Naive thymus-derived CD8-positive, alpha-beta T cell (primary cell): ENCODE measurements around the gene RBP3. TPM values are rescaled to one million over a fixed set of nuclear protein-coding genes. Genes with fewer than 3 reads are reported as not detected.

Experiments
- ATAC-seq, 2 donors: fragments of 150-1000 bp; cut with Tn5 transposase in 1 of 2; sonication (Bioruptor Pico), chemical (Tn5 transposase) in 1 of 2; 1 replicate in 1 of 2; 2 replicates in 1 of 2; pipeline ENCODE4 v1.10.0; 2021; ENCODE audit warnings: mild to moderate bottlenecking in 2 of 2, moderate library complexity in 2 of 2
- POLR2A ChIA-PET: fragments of 350-600 bp; sonication (Branson Sonifier 250); formaldehyde crosslinking; loops from one replicate; lab custom pipeline; 2021; ENCODE audit warnings: antibody characterized with exemption; lab: Charles Lee
- DNase-seq, 10 donors: peaks; one replicate each; pipeline versions ENCODE4 v3.0.0 to v3.0.0-alpha.2; 2020 to 2022
- H3K27ac Mint-ChIP-seq, 10 donors: one replicate each; pipeline ENCODE4 v1.8.0; 2020 to 2022; ENCODE audit warnings: mild to moderate bottlenecking in 10 of 10, mixed read lengths in 10 of 10, moderate library complexity in 4 of 10, inconsistent platforms in 1 of 10
- H3K27me3 Mint-ChIP-seq, 5 donors: one replicate each; pipeline ENCODE4 v1.8.0; 2021 to 2022; ENCODE audit warnings: mixed read lengths in 5 of 5
- H3K36me3 Mint-ChIP-seq, 3 donors: one replicate each; pipeline ENCODE4 v1.8.0; 2020 to 2022; ENCODE audit warnings: mixed read lengths in 3 of 3, mild to moderate bottlenecking in 2 of 3, inconsistent platforms in 1 of 3
- H3K4me1 Mint-ChIP-seq, 4 donors: one replicate each; pipeline ENCODE4 v1.8.0; 2021 to 2022; ENCODE audit warnings: mixed read lengths in 4 of 4
- H3K4me3 Mint-ChIP-seq, 10 donors: one replicate each; pipeline ENCODE4 v1.8.0; 2020 to 2022; ENCODE audit warnings: mild to moderate bottlenecking in 10 of 10, mixed read lengths in 10 of 10, moderate library complexity in 6 of 10, inconsistent platforms in 1 of 10
- H3K9me3 Mint-ChIP-seq, 9 donors: one replicate each; pipeline ENCODE4 v1.8.0; 2020 to 2022; ENCODE audit warnings: mixed read lengths in 9 of 9, mild to moderate bottlenecking in 3 of 9, inconsistent platforms in 1 of 9, moderate library complexity in 1 of 9
- polyA plus RNA-seq, 3 donors: library from polyadenylated mRNA; unstranded; fragments of 300-500 nt; fragmentation: Illumina TruSeq; gene quantifications; one replicate each; pipeline ENCODE4 v1.2.3, GENCODE V29; 2021
- total RNA-seq, 8 experiments: library from RNA in 2 of 8; stranded (reverse) in 2 of 8; gene quantifications; one replicate each; pipeline ENCODE4 v1.2.3 and lab custom pipeline; 2021 to 2026

The RBP3 gene
- total and polyA plus RNA-seq, 5 experiments from 2014 or later: not detected

GRCh38 chr10:47344996-47345870 is 2.9 kb upstream of the RBP3 start:
- ATAC-seq (no peak), DNase-seq (no peak)
- Mint-ChIP-seq H3K27me3 (peaks cover 0 to 6% (median 3%) of the 10 kb centered on the region in 5 donors), H3K27ac (no peak overlapping the region), H3K36me3 (no peaks in the 10 kb centered on the region), H3K4me3 (no peak overlapping the region), H3K9me3 (no peaks in the 10 kb centered on the region), H3K4me1 (peaks cover 0 to 4% (median 3%) of the 10 kb centered on the region in 4 donors)
- POLR2A ChIA-PET: no interaction called here

- Mint-ChIP-seq H3K4me3 (no peak overlapping the region), H3K4me1 (no peaks in the 10 kb centered on the region), H3K27ac (no peak overlapping the region), H3K27me3 (no peaks in the 10 kb centered on the region), H3K9me3 (no peaks in the 10 kb centered on the region), H3K36me3 (no peaks in the 10 kb centered on the region)
- ATAC-seq: no peak
- POLR2A ChIA-PET: no interaction called here
- DNase-seq: no peak
Measured at GRCh38 chr10:47346581-47347302, 1.4 kb upstream of the RBP3 start.

- Mint-ChIP-seq H3K9me3 (no peaks in the 10 kb centered on the region), H3K4me1 (no peaks in the 10 kb centered on the region), H3K27ac (no peak overlapping the region), H3K27me3 (no peaks in the 10 kb centered on the region), H3K36me3 (no peaks in the 10 kb centered on the region), H3K4me3 (no peak overlapping the region)
- POLR2A ChIA-PET: no interaction called here
- ATAC-seq (no peak), DNase-seq (no peak)
Measured at GRCh38 chr10:47347303-47347675, 874 bp upstream of the RBP3 start.

GRCh38 chr10:47348661-47349470 is 703 bp downstream of the RBP3 start:
- H3K4me1 Mint-ChIP-seq: no peaks in the 10 kb centered on the region
- POLR2A ChIA-PET: no interaction called here
- ATAC-seq (no peak), DNase-seq (no peak)
- no peaks in the 10 kb centered on the region for H3K9me3 Mint-ChIP-seq
- no peak overlapping the region for H3K4me3 Mint-ChIP-seq
- H3K27ac Mint-ChIP-seq: no peak overlapping the region
- no peaks in the 10 kb centered on the region for H3K36me3 Mint-ChIP-seq
- no peaks in the 10 kb centered on the region for H3K27me3 Mint-ChIP-seq

- no peak for ATAC-seq
- Mint-ChIP-seq H3K4me1 (no peaks in the 10 kb centered on the region), H3K4me3 (no peak overlapping the region), H3K27me3 (no peaks in the 10 kb centered on the region), H3K36me3 (no peaks in the 10 kb centered on the region), H3K27ac (no peak overlapping the region), H3K9me3 (no peaks in the 10 kb centered on the region)
- DNase-seq: no peak
- POLR2A ChIA-PET: no interaction called here
Measured at GRCh38 chr10:47349516-47349915, 1.4 kb downstream of the RBP3 start.

GRCh38 chr10:47349941-47350371 is 1.8 kb downstream of the RBP3 start:
- Mint-ChIP-seq H3K36me3 (no peaks in the 10 kb centered on the region), H3K27ac (no peak overlapping the region), H3K4me1 (no peaks in the 10 kb centered on the region), H3K4me3 (no peak overlapping the region), H3K27me3 (no peaks in the 10 kb centered on the region), H3K9me3 (no peaks in the 10 kb centered on the region)
- POLR2A ChIA-PET: no interaction called here
- DNase-seq (no peak), ATAC-seq (no peak)

- H3K4me1 Mint-ChIP-seq: no peaks in the 10 kb centered on the region
- H3K4me3 Mint-ChIP-seq: no peak overlapping the region
- POLR2A ChIA-PET: no interaction called here
Measured at GRCh38 chr10:47350671-47351640, 2.8 kb downstream of the RBP3 start.

GRCh38 chr10:47351899-47352815 is 4.0 kb downstream of the RBP3 start:
- DNase-seq: no peak
- H3K27me3 Mint-ChIP-seq: no peaks in the 10 kb centered on the region

More at GRCh38 chr10:47350671-47351640, 2.8 kb downstream of the RBP3 start:
- no peaks in the 10 kb centered on the region for H3K27me3 Mint-ChIP-seq
- DNase-seq (no peak), ATAC-seq (no peak)
- no peaks in the 10 kb centered on the region for H3K36me3 Mint-ChIP-seq
- no peaks in the 10 kb centered on the region for H3K9me3 Mint-ChIP-seq
- no peak overlapping the region for H3K27ac Mint-ChIP-seq

GRCh38 chr10:47353351-47353750 is 5.2 kb downstream of the RBP3 start:
- no peaks in the 10 kb centered on the region for H3K9me3 Mint-ChIP-seq
- no peaks in the 10 kb centered on the region for H3K36me3 Mint-ChIP-seq
- ATAC-seq (no peak), DNase-seq (no peak)
- no peaks in the 10 kb centered on the region for H3K27me3 Mint-ChIP-seq
- POLR2A ChIA-PET: no interaction called here
- no peaks in the 10 kb centered on the region for H3K4me1 Mint-ChIP-seq
- no peak overlapping the region for H3K27ac Mint-ChIP-seq
- no peak overlapping the region for H3K4me3 Mint-ChIP-seq

More at GRCh38 chr10:47351899-47352815, 4.0 kb downstream of the RBP3 start:
- Mint-ChIP-seq H3K4me1 (no peaks in the 10 kb centered on the region), H3K9me3 (no peaks in the 10 kb centered on the region), H3K27ac (peak overlapping the region in 1 of 10 donors; percentile 44), H3K4me3 (no peak overlapping the region), H3K36me3 (no peaks in the 10 kb centered on the region)
- POLR2A ChIA-PET: no interaction called here
- no peak for ATAC-seq

GRCh38 chr10:47354165-47354564 is 6.0 kb downstream of the RBP3 start:
- POLR2A ChIA-PET: no interaction called here
- no peaks in the 10 kb centered on the region for H3K9me3 Mint-ChIP-seq
- H3K4me3 Mint-ChIP-seq: no peak overlapping the region

GRCh38 chr10:47354900-47355299 is 6.7 kb downstream of the RBP3 start:
- Mint-ChIP-seq H3K36me3 (no peaks in the 10 kb centered on the region), H3K4me1 (peaks cover 0 to 2% (median 0%) of the 10 kb centered on the region in 4 donors), H3K27me3 (peaks cover 0 to 4% (median 0%) of the 10 kb centered on the region in 5 donors), H3K4me3 (no peak overlapping the region), H3K27ac (no peak overlapping the region), H3K9me3 (no peaks in the 10 kb centered on the region)
- POLR2A ChIA-PET: no interaction called here
- DNase-seq: no peak
- ATAC-seq: no peak

More at GRCh38 chr10:47354165-47354564, 6.0 kb downstream of the RBP3 start:
- Mint-ChIP-seq H3K27me3 (peaks cover 0 to under 1% (median 0%) of the 10 kb centered on the region in 5 donors), H3K4me1 (peaks cover 0 to under 1% (median 0%) of the 10 kb centered on the region in 4 donors), H3K27ac (no peak overlapping the region), H3K36me3 (no peaks in the 10 kb centered on the region)
- DNase-seq: no peak
- ATAC-seq: no peak
